ENCODE measurements around the gene FEM1C. TPM values are rescaled to one million over a fixed set of nuclear protein-coding genes. Genes with fewer than 3 reads are reported as not detected.
"Not testable (repeated sequence)": the region's sequence is repeated elsewhere in the genome, so short reads cannot be mapped to it uniquely, and the experiment has no call there.

FEM1C gene
- total RNA-seq, 4 donors from 2014 or later = 41.3 to 71.0 (median 51.5) TPM

DNA sequence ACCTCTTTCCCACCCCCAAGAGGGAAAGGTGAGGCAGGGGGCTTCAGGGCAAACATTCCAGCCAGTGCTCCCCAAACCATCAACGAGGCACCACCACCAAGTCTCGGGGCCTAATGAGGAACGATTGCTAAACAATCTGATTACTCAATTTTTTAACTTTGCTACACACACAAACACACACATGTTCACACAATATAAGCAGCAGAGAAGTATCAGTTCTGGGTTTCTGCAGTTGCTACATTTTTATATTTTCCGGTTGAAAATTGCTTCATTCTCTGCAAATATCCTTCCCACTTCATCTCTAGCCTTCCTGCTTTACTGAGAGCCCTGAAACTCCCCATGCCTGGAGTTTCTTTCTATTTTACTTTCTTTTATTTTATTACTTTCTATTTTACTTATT is 60.2 kb downstream of the FEM1C start:
- Histone ChIP-seq H3K36me3 (no peaks in the 10 kb centered on the region), H3K4me1 (no peaks in the 10 kb centered on the region), H3K9me3 (no peaks in the 10 kb centered on the region), H3K27me3 (no peaks in the 10 kb centered on the region), H3K27ac (replicated peaks in 1 of 4) (no peak overlapping the region), H3K4me3 (no peak overlapping the region)
- TF ChIP-seq POLR2AphosphoS5 (IDR thresholded peaks at IDR 0.05) (no peak), POLR2A (IDR thresholded peaks at IDR 0.05; ENCODE audit: low read depth) (no peak), EP300 (IDR thresholded peaks at IDR 0.05) (no peak)
- TF ChIP-seq, protein P1, sequence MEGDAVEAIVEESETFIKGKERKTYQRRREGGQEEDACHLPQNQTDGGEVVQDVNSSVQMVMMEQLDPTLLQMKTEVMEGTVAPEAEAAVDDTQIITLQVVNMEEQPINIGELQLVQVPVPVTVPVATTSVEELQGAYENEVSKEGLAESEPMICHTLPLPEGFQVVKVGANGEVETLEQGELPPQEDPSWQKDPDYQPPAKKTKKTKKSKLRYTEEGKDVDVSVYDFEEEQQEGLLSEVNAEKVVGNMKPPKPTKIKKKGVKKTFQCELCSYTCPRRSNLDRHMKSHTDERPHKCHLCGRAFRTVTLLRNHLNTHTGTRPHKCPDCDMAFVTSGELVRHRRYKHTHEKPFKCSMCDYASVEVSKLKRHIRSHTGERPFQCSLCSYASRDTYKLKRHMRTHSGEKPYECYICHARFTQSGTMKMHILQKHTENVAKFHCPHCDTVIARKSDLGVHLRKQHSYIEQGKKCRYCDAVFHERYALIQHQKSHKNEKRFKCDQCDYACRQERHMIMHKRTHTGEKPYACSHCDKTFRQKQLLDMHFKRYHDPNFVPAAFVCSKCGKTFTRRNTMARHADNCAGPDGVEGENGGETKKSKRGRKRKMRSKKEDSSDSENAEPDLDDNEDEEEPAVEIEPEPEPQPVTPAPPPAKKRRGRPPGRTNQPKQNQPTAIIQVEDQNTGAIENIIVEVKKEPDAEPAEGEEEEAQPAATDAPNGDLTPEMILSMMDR (IDR thresholded peaks at IDR 0.05) = no peak
- intact Hi-C loops (cut with DNase I) = no loop called here
- DNase-seq (ENCODE audit: extremely low spot score) = no peak
- WGBS = 65% methylated on average over 4 of the region's 4 CpGs

DNA sequence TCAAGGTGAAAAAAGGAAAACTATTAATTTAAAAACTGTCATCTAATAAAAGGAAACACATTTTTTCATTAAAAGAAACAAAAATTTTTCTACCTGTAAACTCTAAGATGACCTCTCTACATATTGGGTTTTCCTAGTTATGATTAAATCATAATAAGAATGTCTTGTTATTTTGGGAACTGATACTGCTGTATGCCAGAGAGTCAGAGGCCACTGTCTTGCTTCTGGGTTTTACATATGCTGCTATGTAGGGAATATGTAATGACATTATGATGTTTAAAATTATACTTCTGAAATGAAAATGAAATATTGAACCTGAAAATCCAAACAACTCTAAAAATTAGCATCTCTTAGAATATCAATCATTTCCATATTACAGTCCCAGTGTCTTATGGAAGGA is 63.7 kb downstream of the FEM1C start:
- Histone ChIP-seq H3K9me3 (no peaks in the 10 kb centered on the region), H3K27ac (replicated peaks in 1 of 4) (no peak overlapping the region), H3K4me1 (no peaks in the 10 kb centered on the region), H3K4me3 (no peak overlapping the region), H3K36me3 (no peaks in the 10 kb centered on the region), H3K27me3 (no peaks in the 10 kb centered on the region)
- no peak for DNase-seq (ENCODE audit: extremely low spot score)
- intact Hi-C loops (cut with DNase I) = no loop called here
- TF ChIP-seq POLR2AphosphoS5 (IDR thresholded peaks at IDR 0.05) = no peak
- TF ChIP-seq, protein P1 (IDR thresholded peaks at IDR 0.05) = no peak
- no peak for TF ChIP-seq EP300 (IDR thresholded peaks at IDR 0.05)
- no peak for TF ChIP-seq POLR2A (IDR thresholded peaks at IDR 0.05; ENCODE audit: low read depth)

DNA sequence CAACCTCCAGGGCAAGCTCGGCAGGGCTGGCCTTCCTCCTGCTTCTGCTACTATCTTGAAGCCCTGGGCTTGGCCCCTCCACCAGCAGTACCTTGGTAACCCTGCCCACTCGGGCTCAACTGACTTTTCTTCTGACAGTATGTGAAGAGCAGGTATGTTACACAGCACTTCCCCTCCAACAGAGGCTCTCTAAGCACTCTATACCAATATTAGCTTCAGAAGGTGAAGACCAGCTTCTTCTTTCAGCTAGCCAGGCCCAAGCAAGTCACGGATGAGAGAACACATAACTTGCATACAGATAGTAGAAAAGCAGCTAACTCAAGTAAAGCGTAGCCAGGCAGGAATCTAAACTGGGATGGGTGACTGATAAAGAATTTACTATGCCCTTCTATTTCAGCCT is 64.3 kb downstream of the FEM1C start:
- WGBS = 86% methylated on average over 4 of the region's 4 CpGs

DNA sequence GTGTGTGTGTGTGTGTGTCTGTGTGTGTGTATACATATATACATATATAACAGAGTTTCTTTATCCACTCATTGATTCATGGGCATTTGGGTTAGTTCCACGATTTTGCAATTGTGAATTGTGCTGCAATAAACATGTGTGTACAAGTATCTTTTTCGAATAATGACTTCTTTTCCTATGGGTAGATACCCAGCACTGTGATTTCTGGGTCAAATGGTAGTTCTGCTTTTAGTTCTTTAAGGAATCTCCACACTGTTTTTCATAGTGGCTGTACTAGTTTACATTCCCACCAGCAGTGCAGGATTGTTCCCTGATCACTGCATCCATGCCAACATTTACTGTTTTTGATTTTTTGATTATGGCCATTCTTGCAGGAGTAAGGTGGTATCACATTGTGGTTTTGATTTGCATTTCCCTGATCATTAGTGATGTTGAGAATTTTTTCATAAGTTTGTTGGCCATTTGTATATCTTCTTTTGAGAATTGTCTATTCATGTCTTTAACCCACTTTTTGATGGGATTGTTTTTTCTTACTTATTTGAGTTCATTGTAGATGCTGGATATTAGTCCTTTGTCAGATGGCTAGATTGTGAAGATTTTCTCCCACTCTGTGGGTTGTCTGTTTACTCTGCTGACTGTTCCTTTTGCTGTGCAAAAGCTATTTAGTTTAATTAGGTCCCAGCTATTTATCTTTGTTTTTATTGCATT is 65.3 kb downstream of the FEM1C start:
- WGBS = 87% methylated on average over 2 of the region's 2 CpGs
- H3K36me3 ChIP-seq; H3K4me1 ChIP-seq; H3K27me3 ChIP-seq; DNase-seq (ENCODE audit: extremely low spot score); H3K9me3 ChIP-seq; H3K27ac ChIP-seq (replicated peaks in 1 of 4); H3K4me3 ChIP-seq; intact Hi-C loops (cut with DNase I): not testable (repeated sequence)

More for the DNA sequence above, 64.3 kb downstream of the FEM1C start:
- DNase-seq (ENCODE audit: extremely low spot score) = no peak
- TF ChIP-seq, protein P1 (IDR thresholded peaks at IDR 0.05) = no peak
- no peak for TF ChIP-seq POLR2AphosphoS5 (IDR thresholded peaks at IDR 0.05)
- TF ChIP-seq POLR2A (IDR thresholded peaks at IDR 0.05; ENCODE audit: low read depth) = no peak
- no peak overlapping the region for H3K4me3 ChIP-seq
- H3K4me1 ChIP-seq = no peaks in the 10 kb centered on the region
- intact Hi-C loops (cut with DNase I) = no loop called here
- no peaks in the 10 kb centered on the region for H3K9me3 ChIP-seq
- H3K27me3 ChIP-seq = no peaks in the 10 kb centered on the region
- H3K36me3 ChIP-seq = no peaks in the 10 kb centered on the region
- no peak overlapping the region for H3K27ac ChIP-seq (replicated peaks in 1 of 4)

DNA sequence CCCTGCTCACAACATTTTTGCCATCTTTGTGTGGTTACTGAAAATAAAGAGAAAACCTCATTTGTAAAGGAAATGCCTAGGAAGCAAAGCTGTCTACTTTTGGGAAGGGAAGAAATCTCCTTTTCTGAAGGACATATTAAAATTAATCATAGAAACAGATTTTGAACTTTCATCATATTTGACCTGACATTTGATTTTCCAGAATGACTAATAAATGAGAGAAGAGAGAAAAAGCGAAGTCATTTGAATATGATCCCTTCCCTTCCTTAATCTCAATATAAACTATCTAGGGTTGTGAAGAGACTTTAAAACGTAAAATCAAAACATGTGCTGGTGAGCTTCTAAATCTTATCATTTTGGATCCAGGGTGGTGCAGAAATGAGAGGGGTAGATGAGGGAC is 66.3 kb downstream of the FEM1C start:
- no peak overlapping the region for H3K27ac ChIP-seq (replicated peaks in 1 of 4)
- intact Hi-C loops (cut with DNase I) = no loop called here
- no peaks in the 10 kb centered on the region for H3K36me3 ChIP-seq
- 78% methylated on average over 2 of the region's 2 CpGs for WGBS
- H3K4me1 ChIP-seq = no peaks in the 10 kb centered on the region
- H3K9me3 ChIP-seq = no peaks in the 10 kb centered on the region
- no peaks in the 10 kb centered on the region for H3K27me3 ChIP-seq
- H3K4me3 ChIP-seq = no peak overlapping the region
- no peak for TF ChIP-seq EP300 (IDR thresholded peaks at IDR 0.05)
- no peak for TF ChIP-seq POLR2AphosphoS5 (IDR thresholded peaks at IDR 0.05)
- TF ChIP-seq, protein P1 (IDR thresholded peaks at IDR 0.05) = no peak
- TF ChIP-seq POLR2A (IDR thresholded peaks at IDR 0.05; ENCODE audit: low read depth) = no peak
- DNase-seq (ENCODE audit: extremely low spot score) = no peak
